ENCODE data around the gene ALLC. TPM values are rescaled to one million over a fixed set of nuclear protein-coding genes. Genes with fewer than 3 reads are reported as not detected.

The ALLC gene
- total RNA-seq, 4 donors from 2014 or later = not detected

- intact Hi-C loops (cut with DNase I) = no loop called here
- TF ChIP-seq POLR2A (IDR thresholded peaks at IDR 0.05; ENCODE audit: low read depth) (no peak), POLR2AphosphoS5 (IDR thresholded peaks at IDR 0.05) (no peak), EP300 (IDR thresholded peaks at IDR 0.05) (no peak)
- TF ChIP-seq, protein P1, sequence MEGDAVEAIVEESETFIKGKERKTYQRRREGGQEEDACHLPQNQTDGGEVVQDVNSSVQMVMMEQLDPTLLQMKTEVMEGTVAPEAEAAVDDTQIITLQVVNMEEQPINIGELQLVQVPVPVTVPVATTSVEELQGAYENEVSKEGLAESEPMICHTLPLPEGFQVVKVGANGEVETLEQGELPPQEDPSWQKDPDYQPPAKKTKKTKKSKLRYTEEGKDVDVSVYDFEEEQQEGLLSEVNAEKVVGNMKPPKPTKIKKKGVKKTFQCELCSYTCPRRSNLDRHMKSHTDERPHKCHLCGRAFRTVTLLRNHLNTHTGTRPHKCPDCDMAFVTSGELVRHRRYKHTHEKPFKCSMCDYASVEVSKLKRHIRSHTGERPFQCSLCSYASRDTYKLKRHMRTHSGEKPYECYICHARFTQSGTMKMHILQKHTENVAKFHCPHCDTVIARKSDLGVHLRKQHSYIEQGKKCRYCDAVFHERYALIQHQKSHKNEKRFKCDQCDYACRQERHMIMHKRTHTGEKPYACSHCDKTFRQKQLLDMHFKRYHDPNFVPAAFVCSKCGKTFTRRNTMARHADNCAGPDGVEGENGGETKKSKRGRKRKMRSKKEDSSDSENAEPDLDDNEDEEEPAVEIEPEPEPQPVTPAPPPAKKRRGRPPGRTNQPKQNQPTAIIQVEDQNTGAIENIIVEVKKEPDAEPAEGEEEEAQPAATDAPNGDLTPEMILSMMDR (IDR thresholded peaks at IDR 0.05) = no peak
- H3K27ac ChIP-seq (replicated peaks in 1 of 4) = no peak overlapping the region
- H3K9me3 ChIP-seq = no peaks in the 10 kb centered on the region
- peaks cover 0 to 17% (median 0%) of the 10 kb centered on the region in 4 donors for H3K27me3 ChIP-seq
- WGBS = 95% methylated on average over 7 of the region's 7 CpGs
- peaks cover 0 to 11% (median 7%) of the 10 kb centered on the region in 4 donors for H3K4me1 ChIP-seq
- DNase-seq (ENCODE audit: extremely low spot score) = no peak
- H3K4me3 ChIP-seq = no peak overlapping the region
- H3K36me3 ChIP-seq = no peaks in the 10 kb centered on the region
Measured at GRCh38 chr2:3731829-3732228, 73.8 kb downstream of the ALLC start.

DNA sequence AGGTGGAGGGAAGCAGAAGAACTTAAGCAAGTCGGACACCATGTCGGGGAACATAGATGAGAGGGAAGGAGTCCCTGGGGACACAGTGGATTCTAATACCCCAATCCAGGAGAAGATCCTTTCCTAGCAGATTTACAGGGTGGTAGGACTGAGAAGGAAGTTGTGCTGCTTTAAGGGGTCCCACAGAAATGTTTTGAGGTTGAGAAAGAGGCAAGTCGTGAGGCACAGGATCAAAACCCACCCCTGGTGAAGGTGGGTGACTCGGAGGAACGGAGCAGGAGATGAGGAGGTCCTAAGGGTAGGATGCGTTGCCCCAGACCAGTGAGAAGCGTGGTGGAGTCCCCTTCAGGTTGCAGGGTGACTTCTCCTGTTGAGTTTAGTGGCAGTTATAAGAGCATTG, 78.1 kb downstream of the ALLC start:
- intact Hi-C loops (cut with DNase I) = no loop called here
- no peak for DNase-seq (ENCODE audit: extremely low spot score)
- WGBS = 87% methylated on average over 7 of the region's 7 CpGs

GRCh38 chr2:3737128-3737527, 79.1 kb downstream of the ALLC start:
- H3K27me3 ChIP-seq = peaks cover 0 to 11% (median 0%) of the 10 kb centered on the region in 4 donors
- TF ChIP-seq POLR2AphosphoS5 (IDR thresholded peaks at IDR 0.05) = no peak
- TF ChIP-seq, protein P1 (IDR thresholded peaks at IDR 0.05) = no peak
- no peak for TF ChIP-seq EP300 (IDR thresholded peaks at IDR 0.05)
- no peak for TF ChIP-seq POLR2A (IDR thresholded peaks at IDR 0.05; ENCODE audit: low read depth)
- H3K4me1 ChIP-seq = no peaks in the 10 kb centered on the region
- H3K36me3 ChIP-seq = no peaks in the 10 kb centered on the region
- no peak overlapping the region for H3K27ac ChIP-seq (replicated peaks in 1 of 4)
- H3K4me3 ChIP-seq = no peak overlapping the region
- intact Hi-C loops (cut with DNase I) = no loop called here
- 81% methylated on average over 7 of the region's 9 CpGs for WGBS
- no peaks in the 10 kb centered on the region for H3K9me3 ChIP-seq
- DNase-seq (ENCODE audit: extremely low spot score) = no peak

More for the DNA sequence above, 78.1 kb downstream of the ALLC start:
- peaks cover 0 to 11% (median 0%) of the 10 kb centered on the region in 4 donors for H3K27me3 ChIP-seq
- no peaks in the 10 kb centered on the region for H3K36me3 ChIP-seq
- TF ChIP-seq POLR2A (IDR thresholded peaks at IDR 0.05; ENCODE audit: low read depth) (no peak), POLR2AphosphoS5 (IDR thresholded peaks at IDR 0.05) (no peak), EP300 (IDR thresholded peaks at IDR 0.05) (no peak)
- TF ChIP-seq, protein P1 (IDR thresholded peaks at IDR 0.05) = no peak
- H3K4me3 ChIP-seq = no peak overlapping the region
- no peaks in the 10 kb centered on the region for H3K9me3 ChIP-seq
- H3K4me1 ChIP-seq = no peaks in the 10 kb centered on the region
- no peak overlapping the region for H3K27ac ChIP-seq (replicated peaks in 1 of 4)

GRCh38 chr2:3738454-3738853, 80.5 kb downstream of the ALLC start:
- Histone ChIP-seq H3K4me1 (no peaks in the 10 kb centered on the region), H3K36me3 (no peaks in the 10 kb centered on the region), H3K27ac (replicated peaks in 1 of 4) (no peak overlapping the region), H3K9me3 (no peaks in the 10 kb centered on the region), H3K27me3 (peaks cover 0 to 11% (median 0%) of the 10 kb centered on the region in 4 donors), H3K4me3 (no peak overlapping the region)
- DNase-seq (ENCODE audit: extremely low spot score) = no peak
- WGBS = 46% methylated on average over 3 of the region's 3 CpGs
- TF ChIP-seq POLR2A (IDR thresholded peaks at IDR 0.05; ENCODE audit: low read depth) = no peak
- TF ChIP-seq EP300 (IDR thresholded peaks at IDR 0.05) = no peak
- TF ChIP-seq, protein P1 (IDR thresholded peaks at IDR 0.05) = no peak
- intact Hi-C loops (cut with DNase I) = no loop called here

DNA sequence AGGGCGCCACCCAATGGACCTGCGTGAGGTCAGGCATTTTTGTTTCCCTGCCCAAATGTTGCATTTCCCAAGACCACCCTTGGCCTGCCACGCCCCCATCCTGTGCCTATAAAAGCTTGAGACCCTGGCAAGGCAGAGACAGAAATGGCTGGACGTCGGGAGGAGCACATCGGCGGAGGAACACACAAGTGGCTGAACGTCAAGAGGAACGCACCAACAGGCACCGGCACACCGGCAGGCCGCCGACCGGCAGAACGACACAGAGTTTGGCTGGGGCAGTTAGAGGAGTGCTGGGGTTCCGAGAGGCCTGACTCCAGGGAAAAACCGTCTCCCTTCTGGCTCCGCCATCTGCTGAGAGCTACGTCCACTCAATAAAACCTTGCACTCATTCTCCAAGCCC, 81.3 kb downstream of the ALLC start:
- Histone ChIP-seq H3K27ac (replicated peaks in 1 of 4) (no peak overlapping the region), H3K36me3 (no peaks in the 10 kb centered on the region), H3K4me1 (no peaks in the 10 kb centered on the region), H3K27me3 (peaks cover 0 to 7% (median 0%) of the 10 kb centered on the region in 4 donors), H3K9me3 (no peaks in the 10 kb centered on the region), H3K4me3 (no peak overlapping the region)
- 92% methylated on average over 19 of the region's 19 CpGs for WGBS
- DNase-seq (ENCODE audit: extremely low spot score) = no peak
- intact Hi-C loops (cut with DNase I) = no loop called here
- TF ChIP-seq POLR2A (IDR thresholded peaks at IDR 0.05; ENCODE audit: low read depth) (no peak), POLR2AphosphoS5 (IDR thresholded peaks at IDR 0.05) (no peak), EP300 (IDR thresholded peaks at IDR 0.05) (no peak)
- TF ChIP-seq, protein P1 (IDR thresholded peaks at IDR 0.05) = no peak
